Stomach smooth muscle (tissue), 2 donors: ENCODE data around the gene PDCD10.

Experiments
- H3K27ac ChIP-seq: one replicate; pipeline ENCODE4 v1.7.0; 2013; ENCODE audit warnings: mild to moderate bottlenecking, low read length, inconsistent platforms
- H3K27me3 ChIP-seq, 2 donors: one replicate each; pipeline ENCODE4 v1.7.0; 2013; ENCODE audit warnings: low read length in 2 of 2; ENCODE audit not compliant: insufficient read depth in 2 of 2, control insufficient read depth in 1 of 2
- H3K36me3 ChIP-seq, 2 donors: one replicate each; pipeline ENCODE4 v1.7.0; 2013; ENCODE audit warnings: low read length in 2 of 2; ENCODE audit not compliant: control insufficient read depth in 2 of 2, insufficient read depth in 2 of 2
- H3K4me1 ChIP-seq: one replicate; pipeline ENCODE4 v1.7.0; 2013; ENCODE audit warnings: low read length; ENCODE audit not compliant: control insufficient read depth, insufficient read depth
- H3K4me3 ChIP-seq, 2 donors: one replicate each; pipeline ENCODE4 v1.7.0; 2013; ENCODE audit warnings: low read length in 2 of 2
- H3K9ac ChIP-seq, 2 donors: one replicate each; pipeline ENCODE4 v1.7.0; 2013; ENCODE audit warnings: low read length in 2 of 2, mild to moderate bottlenecking in 1 of 2
- H3K9me3 ChIP-seq, 2 donors: one replicate each; pipeline ENCODE4 v1.7.0; 2013; ENCODE audit warnings: low read length in 2 of 2; ENCODE audit not compliant: control insufficient read depth in 2 of 2
- donor health status: healthy.
- donor health status: Pancreatic carcinoma.

PDCD10 gene

DNA sequence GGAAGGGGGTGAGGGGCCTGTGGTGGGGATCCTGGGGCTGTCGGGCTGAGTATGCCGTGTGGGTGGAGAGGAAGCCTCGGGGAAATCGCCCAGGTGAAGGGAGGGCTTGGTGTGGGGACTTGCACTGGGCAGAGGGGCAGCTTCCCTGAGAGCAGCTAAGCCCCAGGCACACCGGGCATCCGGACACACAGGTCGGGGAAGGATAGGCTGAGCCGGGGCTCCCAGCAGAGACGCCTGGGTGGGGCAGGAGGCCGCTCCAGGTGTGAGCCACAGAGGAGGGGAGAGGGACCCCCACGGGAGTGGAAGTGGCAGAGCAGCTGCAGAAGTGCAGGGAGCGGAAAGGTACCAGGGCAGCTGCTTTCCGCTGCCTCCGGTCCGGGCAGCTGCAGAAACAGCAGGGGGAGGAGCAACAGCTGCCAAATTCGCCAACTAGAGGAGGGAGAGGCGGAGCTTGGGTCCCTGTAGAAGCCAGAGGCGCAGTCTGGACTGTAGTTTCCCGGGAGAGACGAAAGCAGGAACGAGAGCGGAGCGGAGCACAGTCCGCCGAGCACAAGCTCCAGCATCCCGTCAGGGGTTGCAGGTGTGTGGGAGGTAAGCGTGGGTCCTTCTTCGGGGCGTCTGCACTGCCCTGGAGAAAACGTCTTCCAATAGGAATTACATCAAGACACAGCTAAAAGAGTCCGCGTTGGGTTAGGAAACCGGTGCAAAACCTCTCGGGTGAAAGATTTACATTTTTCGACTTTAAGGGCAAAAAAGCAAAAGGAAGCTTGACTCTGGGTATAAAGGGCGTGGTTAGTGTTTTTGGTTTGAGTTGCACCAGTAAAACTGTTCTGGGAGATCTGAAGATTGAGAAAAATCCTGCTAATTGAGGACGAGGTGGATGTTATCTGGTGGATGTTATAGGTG lies 794 bp upstream of the PDCD10 start, which contains the start of gene SERPINI1:
SERPINI1 (plus strand) TSS at position 489 of the 906 bp plus-strand sequence. CDS start 53,408 bp downstream, outside the sequence.
- no peaks in the 10 kb centered on the region for H3K27me3 ChIP-seq
- peak within 1 kb of the TSS; percentile 92 for H3K4me3 ChIP-seq
- peak within 1 kb of the TSS; percentile 74 for H3K27ac ChIP-seq
- peaks cover 0 to 4% of the 10 kb centered on the region in 2 donors for H3K36me3 ChIP-seq
- H3K4me1 ChIP-seq: peaks cover 7% of the 10 kb centered on the region
- H3K9me3 ChIP-seq: no peaks in the 10 kb centered on the region
- H3K9ac ChIP-seq: peak within 1 kb of the TSS; percentile 85 to 88

DNA sequence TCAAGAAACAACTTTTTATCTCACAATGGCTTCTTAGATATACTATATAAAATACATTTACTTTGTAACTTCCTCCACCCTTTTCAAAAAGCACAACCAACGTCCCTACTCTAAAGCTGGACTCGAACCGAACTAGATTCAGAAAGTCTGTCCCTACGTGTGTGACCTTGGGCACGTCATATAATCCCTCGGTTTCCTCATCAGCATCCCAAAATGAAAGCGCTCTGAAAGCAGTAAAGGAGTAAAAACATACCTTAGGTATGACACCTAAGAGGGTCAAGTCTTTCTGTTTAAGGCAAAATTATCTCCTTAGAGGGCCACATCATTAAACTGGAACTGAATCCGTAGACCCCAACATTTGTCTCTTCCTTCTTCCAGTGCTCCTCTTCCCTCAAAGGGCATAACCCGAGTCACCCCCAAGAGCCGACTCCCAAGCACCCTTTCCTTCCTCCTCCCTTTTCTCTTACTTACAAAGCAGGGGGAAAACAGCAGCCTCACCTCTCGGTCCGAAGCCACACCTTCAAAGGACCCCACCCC lies 663 bp downstream of the PDCD10 start:
- peak overlapping the region; percentile 85 to 88 for H3K9ac ChIP-seq
- peak overlapping the region; percentile 92 for H3K4me3 ChIP-seq
- peaks cover 0 to 4% of the 10 kb centered on the region in 2 donors for H3K36me3 ChIP-seq
- peak overlapping the region; percentile 74 for H3K27ac ChIP-seq
- H3K4me1 ChIP-seq: peaks cover 7% of the 10 kb centered on the region
- H3K27me3 ChIP-seq: no peaks in the 10 kb centered on the region
- H3K9me3 ChIP-seq: no peaks in the 10 kb centered on the region

DNA sequence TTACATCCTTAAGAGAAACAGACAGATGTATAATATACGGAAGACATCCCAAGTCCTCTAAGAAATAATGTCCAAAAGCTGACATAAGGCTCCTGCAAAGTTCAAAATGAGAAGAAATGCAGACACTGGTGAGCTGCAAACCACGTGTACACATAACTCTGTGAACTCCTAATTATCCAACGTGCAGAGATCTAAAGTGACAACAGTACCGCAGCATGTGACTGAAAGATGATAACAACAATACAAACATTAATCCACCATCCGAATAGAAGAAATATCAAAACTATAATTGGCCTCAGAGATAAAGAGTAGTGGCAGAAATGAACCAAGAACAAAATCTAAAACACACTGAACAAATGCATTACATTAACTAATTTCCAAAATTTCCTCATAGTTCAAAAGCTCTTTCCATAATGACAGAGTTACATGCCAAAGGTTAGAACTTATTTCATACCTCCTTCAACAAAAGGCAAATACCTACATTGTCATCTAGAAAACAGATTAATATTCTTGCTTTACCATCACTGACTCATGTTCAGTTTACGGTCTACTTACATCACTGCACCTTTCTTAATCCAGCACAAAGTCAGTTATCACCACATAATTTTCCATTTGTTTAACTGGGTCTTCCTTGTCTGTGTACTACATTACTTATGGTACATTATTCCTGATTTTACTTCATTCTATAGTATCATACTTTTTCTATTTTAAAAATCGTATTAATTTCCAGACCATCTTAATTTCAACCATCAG lies 2.2 kb downstream of the PDCD10 start:
- H3K27ac ChIP-seq: no peak overlapping the region
- H3K36me3 ChIP-seq: peaks cover 0 to 4% of the 10 kb centered on the region in 2 donors
- H3K4me1 ChIP-seq: peaks cover 7% of the 10 kb centered on the region
- H3K4me3 ChIP-seq: no peak overlapping the region
- H3K9ac ChIP-seq: no peak overlapping the region
- H3K27me3 ChIP-seq: no peaks in the 10 kb centered on the region
- no peaks in the 10 kb centered on the region for H3K9me3 ChIP-seq

DNA sequence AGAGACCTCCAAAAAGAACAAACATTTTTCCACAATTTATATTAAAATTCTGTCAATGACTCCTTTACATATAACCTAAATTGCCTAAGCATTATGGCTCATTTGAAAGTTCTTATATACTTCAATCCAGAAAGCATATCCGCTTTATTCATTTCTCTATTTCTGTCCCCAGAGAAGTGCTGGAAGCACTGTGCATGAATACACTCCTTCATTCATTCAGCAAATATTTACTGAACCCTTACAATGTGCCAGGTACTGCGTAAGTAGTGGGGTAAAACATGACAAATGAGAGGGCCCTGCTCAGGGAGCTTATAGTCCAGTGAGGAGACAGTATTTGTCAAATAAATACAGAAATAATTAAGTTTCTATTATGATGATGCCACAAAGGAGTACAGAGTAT lies 3.3 kb downstream of the PDCD10 start:
- no peaks in the 10 kb centered on the region for H3K9me3 ChIP-seq
- no peak overlapping the region for H3K27ac ChIP-seq
- no peak overlapping the region for H3K9ac ChIP-seq
- peaks cover 7% of the 10 kb centered on the region for H3K4me1 ChIP-seq
- no peaks in the 10 kb centered on the region for H3K27me3 ChIP-seq
- no peak overlapping the region for H3K4me3 ChIP-seq
- H3K36me3 ChIP-seq: peaks cover 0 to 4% of the 10 kb centered on the region in 2 donors

DNA sequence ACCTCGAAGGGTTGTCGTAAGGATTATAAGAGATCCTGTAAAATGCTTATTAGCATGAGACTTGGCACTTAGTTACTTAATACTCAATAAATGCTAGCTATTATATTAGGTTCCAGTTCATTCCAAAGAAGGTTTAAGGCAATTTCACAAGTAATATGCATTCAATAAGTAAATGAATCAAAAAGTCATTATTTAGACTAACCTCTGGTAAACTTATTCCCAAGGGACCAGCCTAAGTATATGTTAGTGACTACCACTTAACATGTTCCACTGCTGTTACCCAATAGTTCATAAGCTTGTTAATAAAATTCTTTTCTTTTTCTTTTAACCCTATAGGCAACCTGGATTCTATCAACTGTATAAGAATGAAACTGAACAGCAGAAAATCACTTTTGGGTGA lies 5.1 kb downstream of the PDCD10 start:
- H3K36me3 ChIP-seq: peaks cover 0 to 4% of the 10 kb centered on the region in 2 donors
- H3K4me1 ChIP-seq: peaks cover 4% of the 10 kb centered on the region
- H3K4me3 ChIP-seq: no peak overlapping the region
- H3K9me3 ChIP-seq: no peaks in the 10 kb centered on the region
- H3K9ac ChIP-seq: no peak overlapping the region
- H3K27ac ChIP-seq: no peak overlapping the region
- no peaks in the 10 kb centered on the region for H3K27me3 ChIP-seq

DNA sequence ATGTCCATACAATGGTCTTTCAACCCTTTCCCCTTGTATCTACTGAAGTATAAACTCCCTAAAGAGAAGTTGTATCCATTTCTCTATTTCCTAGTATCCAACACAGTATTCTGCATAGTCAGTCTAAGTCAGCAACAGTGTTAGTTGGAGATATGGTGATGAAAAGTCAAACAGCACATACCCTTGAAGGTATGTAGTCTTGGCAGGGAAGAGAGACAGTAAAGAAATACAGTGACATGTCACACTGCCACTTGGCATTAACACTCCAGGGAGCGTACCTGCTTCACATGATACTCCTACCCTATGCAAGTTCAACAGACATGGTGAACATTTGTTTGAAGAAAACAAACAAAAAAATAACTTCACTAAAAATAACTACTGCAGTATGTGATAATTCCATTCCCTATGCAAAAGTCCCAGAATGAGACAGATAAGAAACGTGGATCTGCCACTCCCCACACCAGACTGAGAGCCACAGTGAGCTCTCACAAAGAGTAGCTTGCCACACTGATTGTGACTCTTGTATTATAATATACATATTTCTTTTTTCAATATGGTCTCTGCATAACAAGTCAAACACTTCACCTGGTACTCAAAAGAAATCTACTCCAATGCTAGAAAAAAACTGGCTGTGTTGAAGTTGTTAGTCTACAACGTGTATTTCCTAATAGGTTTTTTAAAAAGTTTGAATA lies 5.9 kb downstream of the PDCD10 start:
- Histone ChIP-seq H3K36me3 (peaks cover 0 to 4% of the 10 kb centered on the region in 2 donors), H3K27ac (no peak overlapping the region), H3K4me3 (no peak overlapping the region), H3K4me1 (peaks cover 2% of the 10 kb centered on the region), H3K9ac (peak overlapping the region in 1 of 2 donors; percentile 6), H3K9me3 (no peaks in the 10 kb centered on the region), H3K27me3 (no peaks in the 10 kb centered on the region)

DNA sequence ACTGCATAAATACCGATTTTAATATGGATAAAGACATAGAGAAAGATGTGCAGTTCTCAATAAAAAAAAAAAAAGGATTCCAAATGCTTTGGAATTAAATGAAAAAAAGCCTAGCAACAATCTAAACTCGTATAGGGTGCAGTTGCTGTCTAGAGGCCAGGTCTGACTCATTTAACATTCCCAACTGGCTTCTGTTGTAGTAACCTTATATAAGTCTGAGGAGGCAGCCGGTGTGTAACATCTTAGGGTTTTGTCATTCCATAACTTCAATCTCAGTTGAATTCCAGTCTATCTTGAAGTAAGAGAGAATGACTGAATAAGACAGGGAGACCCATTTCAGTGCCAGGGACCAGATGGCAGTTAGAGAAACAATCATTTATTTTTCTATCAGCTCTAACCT lies 6.5 kb downstream of the PDCD10 start:
- Histone ChIP-seq H3K9ac (no peak overlapping the region), H3K36me3 (peaks cover 0 to 4% of the 10 kb centered on the region in 2 donors), H3K27ac (no peak overlapping the region), H3K9me3 (no peaks in the 10 kb centered on the region), H3K27me3 (no peaks in the 10 kb centered on the region), H3K4me3 (no peak overlapping the region), H3K4me1 (no peaks in the 10 kb centered on the region)

DNA sequence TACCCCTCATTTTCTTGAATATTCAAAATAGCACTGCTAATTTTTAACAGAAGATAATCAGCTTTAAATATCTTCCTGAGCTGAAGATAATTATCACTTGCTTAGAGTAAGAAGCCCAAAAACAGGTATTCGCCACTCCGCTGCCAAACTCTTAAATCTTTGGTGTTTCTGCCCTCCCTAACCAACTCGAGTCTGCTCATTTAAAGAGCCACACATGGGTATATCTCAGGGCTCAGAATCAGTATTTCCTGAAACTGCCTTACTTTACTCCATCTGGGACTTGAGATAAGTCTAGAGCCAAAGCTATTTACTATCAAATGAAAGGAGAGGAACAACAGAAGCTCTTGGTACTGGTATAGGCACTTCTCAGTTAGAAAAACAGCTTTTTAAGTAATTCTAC lies 10.8 kb downstream of the PDCD10 start:
- peaks cover 0 to 7% of the 10 kb centered on the region in 2 donors for H3K36me3 ChIP-seq
- H3K27me3 ChIP-seq: no peaks in the 10 kb centered on the region
- no peak overlapping the region for H3K27ac ChIP-seq
- no peak overlapping the region for H3K9ac ChIP-seq
- H3K4me1 ChIP-seq: no peaks in the 10 kb centered on the region
- H3K9me3 ChIP-seq: no peaks in the 10 kb centered on the region
- H3K4me3 ChIP-seq: no peak overlapping the region

DNA sequence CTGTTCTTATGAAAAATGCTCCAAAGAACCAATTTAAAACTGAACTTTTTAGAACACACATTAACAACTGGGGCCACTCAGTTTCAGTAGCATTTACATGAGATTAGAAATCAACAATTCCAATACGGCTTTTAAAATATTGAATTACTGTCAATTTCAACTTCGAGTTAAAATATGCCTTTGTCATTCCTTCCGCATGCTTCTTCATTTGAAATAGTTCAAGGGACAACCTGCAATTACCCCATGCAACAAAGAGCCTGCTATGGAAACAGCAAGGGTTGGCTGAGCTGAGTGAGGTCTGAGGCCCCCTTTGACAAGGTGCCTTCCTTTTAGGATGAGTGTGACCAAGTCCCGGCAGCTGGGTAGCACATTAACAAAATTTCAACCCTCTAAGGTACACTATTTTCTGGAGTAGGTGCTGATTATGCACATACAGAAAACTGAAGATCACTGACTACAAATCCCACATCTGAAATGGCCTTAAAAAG lies 11.6 kb downstream of the PDCD10 start:
- no peaks in the 10 kb centered on the region for H3K4me1 ChIP-seq
- no peaks in the 10 kb centered on the region for H3K27me3 ChIP-seq
- no peak overlapping the region for H3K4me3 ChIP-seq
- no peak overlapping the region for H3K9ac ChIP-seq
- H3K9me3 ChIP-seq: no peaks in the 10 kb centered on the region
- no peak overlapping the region for H3K27ac ChIP-seq
- H3K36me3 ChIP-seq: peaks cover 5 to 16% of the 10 kb centered on the region in 2 donors

DNA sequence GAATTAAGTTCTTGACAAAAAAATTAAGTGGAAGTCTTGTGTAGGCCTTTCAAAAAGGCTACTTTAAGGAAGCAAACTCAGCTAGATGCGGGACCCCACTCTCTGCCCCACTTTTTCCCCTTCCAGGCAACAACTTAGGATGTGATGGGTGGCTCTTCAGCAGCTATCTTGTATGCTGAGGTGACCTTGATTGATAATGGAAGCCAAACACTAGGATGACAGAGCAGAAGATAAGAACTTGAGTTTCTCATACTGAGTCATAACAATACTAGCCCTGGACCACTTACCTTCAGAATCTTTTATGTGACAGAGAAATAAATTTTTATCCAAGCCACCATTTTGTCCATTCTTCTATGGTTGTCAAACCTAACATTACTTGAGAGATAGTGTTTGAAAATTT lies 16.1 kb downstream of the PDCD10 start:
- Histone ChIP-seq H3K9ac (no peak overlapping the region), H3K9me3 (no peaks in the 10 kb centered on the region), H3K4me1 (no peaks in the 10 kb centered on the region), H3K4me3 (no peak overlapping the region), H3K36me3 (peaks cover 6 to 18% of the 10 kb centered on the region in 2 donors), H3K27ac (no peak overlapping the region), H3K27me3 (no peaks in the 10 kb centered on the region)
